Adipocyte (in vitro differentiated cells): ENCODE results near the gene C1QTNF2.
"Not testable (repeated sequence)": the region's sequence is repeated elsewhere in the genome, so short reads cannot be mapped to it uniquely, and the experiment has no call there.

ENCODE experiments used
- DNase-seq: peaks from one replicate; pipeline ENCODE4 v3.0.0-alpha.2; 2015; ENCODE audit warnings: low read depth
- H3K27me3 ChIP-seq: replicated peaks from 2 replicates; pipeline ENCODE4 v1.7.0; 2013; ENCODE audit warnings: mild to moderate bottlenecking, low read length, moderate library complexity; ENCODE audit not compliant: control insufficient read depth, insufficient read depth
- H3K36me3 ChIP-seq: 2 replicates; pipeline ENCODE4 v1.7.0; 2013; ENCODE audit warnings: low read length, mild to moderate bottlenecking, moderate library complexity; ENCODE audit not compliant: control insufficient read depth, insufficient read depth, severe bottlenecking
- H3K4me1 ChIP-seq: 2 replicates; pipeline ENCODE4 v1.7.0; 2013; ENCODE audit warnings: mild to moderate bottlenecking, low read length, moderate library complexity; ENCODE audit not compliant: control insufficient read depth, insufficient read depth
- H3K4me3 ChIP-seq: 2 replicates; pipeline ENCODE4 v1.7.0; 2013; ENCODE audit warnings: mild to moderate bottlenecking, low read length, moderate library complexity
- H3K9ac ChIP-seq: 2 replicates; pipeline ENCODE4 v1.7.0; 2013; ENCODE audit warnings: mild to moderate bottlenecking, low read length, moderate library complexity
- H3K9me3 ChIP-seq: 2 replicates; pipeline ENCODE4 v1.7.0; 2013; ENCODE audit warnings: mild to moderate bottlenecking, low read length, moderate library complexity; ENCODE audit not compliant: control insufficient read depth

Gene C1QTNF2

GRCh38 chr5:160340513-160340912 is 29.9 kb downstream of the C1QTNF2 start:
- not testable (repeated sequence) for H3K27me3 ChIP-seq, H3K9me3 ChIP-seq, H3K36me3 ChIP-seq, H3K4me3 ChIP-seq, DNase-seq, H3K9ac ChIP-seq
- H3K4me1 ChIP-seq = peaks cover 10% of the 10 kb centered on the region

GRCh38 chr5:160339406-160340130 is 30.9 kb downstream of the C1QTNF2 start:
- Histone ChIP-seq H3K36me3 (no peaks in the 10 kb centered on the region), H3K27me3 (peaks cover 4% of the 10 kb centered on the region), H3K4me1 (peaks cover 10% of the 10 kb centered on the region), H3K9ac (no peak overlapping the region), H3K4me3 (no peak overlapping the region), H3K9me3 (no peaks in the 10 kb centered on the region)
- DNase-seq = no peak

- H3K36me3 ChIP-seq, H3K4me3 ChIP-seq, H3K9me3 ChIP-seq, DNase-seq, H3K27me3 ChIP-seq, H3K9ac ChIP-seq, H3K4me1 ChIP-seq: not testable (repeated sequence)
Measured at GRCh38 chr5:160334716-160335115, 35.7 kb downstream of the C1QTNF2 start.

- Histone ChIP-seq H3K36me3 (no peaks in the 10 kb centered on the region), H3K27me3 (peaks cover 7% of the 10 kb centered on the region)
Measured at GRCh38 chr5:160333721-160334120, 36.7 kb downstream of the C1QTNF2 start.

GRCh38 chr5:160330212-160330611 is 40.2 kb downstream of the C1QTNF2 start:
- H3K27me3 ChIP-seq = peaks cover 15% of the 10 kb centered on the region
- peaks cover 15% of the 10 kb centered on the region for H3K4me1 ChIP-seq
- no peak for DNase-seq
- no peaks in the 10 kb centered on the region for H3K36me3 ChIP-seq
- H3K4me3 ChIP-seq = no peak overlapping the region
- no peak overlapping the region for H3K9ac ChIP-seq
- H3K9me3 ChIP-seq = no peaks in the 10 kb centered on the region

More at GRCh38 chr5:160333721-160334120, 36.7 kb downstream of the C1QTNF2 start:
- H3K9ac ChIP-seq = no peak overlapping the region
- H3K4me1 ChIP-seq = peaks cover 9% of the 10 kb centered on the region
- no peak overlapping the region for H3K4me3 ChIP-seq
- no peaks in the 10 kb centered on the region for H3K9me3 ChIP-seq
- DNase-seq = peak; percentile 79

- H3K9me3 ChIP-seq = no peaks in the 10 kb centered on the region
Measured at GRCh38 chr5:160327818-160328217, 42.6 kb downstream of the C1QTNF2 start.

GRCh38 chr5:160326981-160327380 is 43.4 kb downstream of the C1QTNF2 start:
- Histone ChIP-seq H3K27me3 (peaks cover 17% of the 10 kb centered on the region), H3K4me1 (peaks cover 6% of the 10 kb centered on the region), H3K9me3 (no peaks in the 10 kb centered on the region), H3K36me3 (no peaks in the 10 kb centered on the region), H3K9ac (no peak overlapping the region), H3K4me3 (no peak overlapping the region)
- DNase-seq = no peak

More at GRCh38 chr5:160327818-160328217, 42.6 kb downstream of the C1QTNF2 start:
- peaks cover 6% of the 10 kb centered on the region for H3K4me1 ChIP-seq
- H3K27me3 ChIP-seq = peaks cover 15% of the 10 kb centered on the region
- H3K36me3 ChIP-seq = no peaks in the 10 kb centered on the region
- DNase-seq = no peak
- no peak overlapping the region for H3K9ac ChIP-seq
- H3K4me3 ChIP-seq = no peak overlapping the region

- DNase-seq = no peak
- H3K9ac ChIP-seq = no peak overlapping the region
- H3K9me3 ChIP-seq = no peaks in the 10 kb centered on the region
- no peak overlapping the region for H3K4me3 ChIP-seq
- no peaks in the 10 kb centered on the region for H3K36me3 ChIP-seq
- H3K27me3 ChIP-seq = peaks cover 20% of the 10 kb centered on the region
- peaks cover 6% of the 10 kb centered on the region for H3K4me1 ChIP-seq
Measured at GRCh38 chr5:160325716-160326115, 44.7 kb downstream of the C1QTNF2 start.

- Histone ChIP-seq H3K4me3 (no peak overlapping the region), H3K36me3 (no peaks in the 10 kb centered on the region), H3K9ac (no peak overlapping the region), H3K27me3 (peaks cover 26% of the 10 kb centered on the region), H3K4me1 (peaks cover 6% of the 10 kb centered on the region), H3K9me3 (no peaks in the 10 kb centered on the region)
- no peak for DNase-seq
Measured at GRCh38 chr5:160324886-160325285, 45.5 kb downstream of the C1QTNF2 start.

GRCh38 chr5:160318409-160318808 is 52.0 kb downstream of the C1QTNF2 start:
- Histone ChIP-seq H3K9ac (no peak overlapping the region), H3K36me3 (no peaks in the 10 kb centered on the region)

GRCh38 chr5:160317434-160317833 is 53.0 kb downstream of the C1QTNF2 start:
- Histone ChIP-seq H3K27me3 (peaks cover 35% of the 10 kb centered on the region), H3K36me3 (no peaks in the 10 kb centered on the region), H3K9me3 (no peaks in the 10 kb centered on the region), H3K4me3 (no peak overlapping the region), H3K4me1 (no peaks in the 10 kb centered on the region), H3K9ac (no peak overlapping the region)
- DNase-seq = no peak

More at GRCh38 chr5:160318409-160318808, 52.0 kb downstream of the C1QTNF2 start:
- no peak for DNase-seq
- H3K4me1 ChIP-seq = no peaks in the 10 kb centered on the region
- H3K4me3 ChIP-seq = no peak overlapping the region
- H3K27me3 ChIP-seq = peaks cover 25% of the 10 kb centered on the region
- H3K9me3 ChIP-seq = no peaks in the 10 kb centered on the region

GRCh38 chr5:160315968-160316367 is 54.5 kb downstream of the C1QTNF2 start:
- Histone ChIP-seq H3K9me3 (no peaks in the 10 kb centered on the region), H3K9ac (no peak overlapping the region), H3K36me3 (no peaks in the 10 kb centered on the region), H3K4me1 (peaks cover 3% of the 10 kb centered on the region), H3K27me3 (peaks cover 44% of the 10 kb centered on the region), H3K4me3 (no peak overlapping the region)
- DNase-seq = peak; percentile 21
